ENCODE data around the gene DPYSL4.

The DPYSL4 gene

DNA sequence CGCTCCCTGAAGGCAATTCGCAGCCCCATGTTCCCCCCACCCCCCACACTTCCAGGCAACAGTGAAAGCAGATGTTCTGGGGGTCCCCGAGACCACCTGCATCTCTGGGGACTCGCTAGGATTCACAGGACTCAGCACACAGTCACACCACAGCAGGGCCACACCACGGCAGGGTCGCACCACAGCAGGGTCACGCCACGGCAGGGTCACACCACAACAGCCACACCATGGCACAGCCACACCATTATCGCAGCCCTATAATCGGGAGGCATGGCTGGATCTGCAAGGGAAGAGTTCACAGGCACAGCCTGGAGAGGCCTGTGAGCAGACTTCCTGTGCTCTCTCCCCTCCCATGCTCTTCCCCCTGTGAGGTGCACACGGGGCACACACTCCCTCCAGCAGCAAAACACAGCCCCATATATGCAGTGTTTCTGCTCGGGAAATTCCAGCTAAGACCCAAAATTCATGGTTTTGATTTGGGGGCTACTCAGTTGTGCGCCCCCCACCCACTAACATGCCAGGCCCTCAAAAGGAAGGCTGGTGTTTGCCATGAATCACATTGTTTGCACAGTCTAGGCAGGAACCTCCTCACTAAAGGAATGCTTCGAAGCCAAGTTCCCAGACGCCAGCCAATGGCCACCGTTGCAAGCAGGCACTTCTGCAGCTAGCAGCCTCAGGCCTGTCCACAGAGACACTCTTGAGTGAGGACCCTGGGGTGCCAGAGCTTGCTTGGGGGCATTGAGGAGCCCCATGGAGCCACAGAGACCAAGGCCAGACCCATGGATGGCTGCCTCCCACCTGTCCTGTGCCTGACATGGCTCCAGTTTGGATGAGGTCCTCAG, 7.0 kb upstream of the DPYSL4 start:
- no peak for DNase-seq

DNA sequence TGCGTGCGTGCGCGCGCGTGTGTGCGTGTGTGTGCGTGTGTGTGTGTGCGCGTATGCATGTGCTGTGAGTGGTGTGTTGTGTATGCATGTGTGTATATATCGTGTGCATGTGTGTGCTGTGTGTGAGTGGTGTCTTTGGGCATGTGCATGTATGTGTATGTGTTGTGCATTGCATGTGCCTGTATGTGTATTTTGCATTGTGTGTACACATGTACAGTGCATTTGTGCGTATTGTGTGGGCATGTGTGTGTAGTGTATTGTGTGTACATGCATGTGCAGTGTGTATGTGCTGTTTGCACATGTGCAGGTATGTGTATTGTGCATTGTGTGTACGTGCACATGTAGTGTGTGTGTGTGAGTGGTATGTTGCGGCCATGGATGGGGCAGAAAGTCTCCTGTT, 6.0 kb upstream of the DPYSL4 start:
- no peak for DNase-seq

DNA sequence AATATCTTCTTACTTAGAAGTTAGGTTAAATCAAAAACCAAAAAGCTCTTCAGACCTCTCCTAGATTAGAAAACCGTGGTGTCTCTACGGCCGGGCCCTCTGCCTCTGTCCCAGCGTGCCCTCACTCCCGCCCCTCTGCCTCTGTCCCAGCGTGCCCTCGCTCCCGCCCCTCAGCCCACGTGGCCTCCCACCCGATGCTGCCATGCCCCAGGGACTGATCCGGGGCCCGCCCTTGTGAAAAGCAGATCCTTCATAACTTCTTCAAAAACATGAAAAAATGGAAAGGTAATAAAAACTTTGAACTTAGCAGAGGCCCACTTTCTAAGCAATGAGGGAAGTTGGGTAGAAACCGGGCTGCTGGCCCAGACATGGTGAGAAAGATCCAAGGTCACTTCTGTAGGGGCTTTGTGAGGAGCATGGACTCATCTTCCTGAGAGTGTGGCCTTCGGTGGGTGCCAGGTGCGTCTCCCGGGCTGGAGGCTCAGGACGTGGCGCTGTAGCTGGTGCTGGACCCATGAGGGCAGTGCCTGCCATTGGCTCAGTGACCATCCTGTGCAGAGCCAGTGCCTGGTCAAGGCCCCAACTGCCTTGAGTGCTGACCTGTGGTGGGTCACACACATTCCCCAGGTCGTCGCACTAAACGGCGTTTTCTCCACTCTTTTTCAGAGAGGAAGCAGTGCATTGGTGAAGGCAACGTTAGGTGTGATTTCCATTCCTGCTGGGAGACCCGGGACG, 4.9 kb upstream of the DPYSL4 start:
- DNase-seq: no peak

DNA sequence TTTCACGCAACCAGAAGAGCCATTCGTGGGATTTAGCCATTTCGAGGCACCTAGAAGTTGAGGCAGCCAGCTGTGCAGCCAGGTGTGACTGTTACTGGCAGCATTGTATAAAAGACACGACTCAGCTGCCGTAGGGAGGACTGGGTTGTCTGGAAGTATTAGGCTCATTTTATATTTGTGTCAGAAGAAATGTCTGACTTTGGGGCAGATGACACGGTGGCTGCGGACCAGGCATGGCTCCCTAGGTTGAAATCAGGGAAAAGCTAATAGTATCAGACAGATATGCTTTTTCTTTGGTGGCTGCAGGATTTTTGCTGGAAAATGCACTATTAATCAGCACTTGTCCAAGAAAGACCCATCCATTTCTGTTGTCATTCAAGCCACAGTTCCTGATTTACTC, 4.2 kb upstream of the DPYSL4 start:
- no peak for DNase-seq

DNA sequence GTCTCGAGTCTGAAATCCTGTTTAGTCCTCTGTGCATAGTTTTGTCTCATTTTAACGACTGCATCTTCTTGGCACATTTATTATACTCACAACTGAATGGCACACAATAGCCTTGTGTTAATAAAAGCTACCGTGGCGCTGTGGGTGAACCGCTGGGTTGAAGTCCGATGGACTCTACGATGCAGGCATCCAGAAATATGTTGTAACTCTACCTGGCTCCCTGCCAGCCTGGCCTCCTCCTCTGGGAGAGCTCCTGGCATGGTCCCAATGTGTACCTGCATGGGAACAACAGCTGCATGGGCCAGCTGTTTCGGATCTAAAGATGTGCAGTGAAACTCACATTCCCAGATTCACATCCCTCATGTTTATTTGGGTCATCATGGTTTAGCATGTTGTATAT, 3.7 kb upstream of the DPYSL4 start:
- DNase-seq: no peak

DNA sequence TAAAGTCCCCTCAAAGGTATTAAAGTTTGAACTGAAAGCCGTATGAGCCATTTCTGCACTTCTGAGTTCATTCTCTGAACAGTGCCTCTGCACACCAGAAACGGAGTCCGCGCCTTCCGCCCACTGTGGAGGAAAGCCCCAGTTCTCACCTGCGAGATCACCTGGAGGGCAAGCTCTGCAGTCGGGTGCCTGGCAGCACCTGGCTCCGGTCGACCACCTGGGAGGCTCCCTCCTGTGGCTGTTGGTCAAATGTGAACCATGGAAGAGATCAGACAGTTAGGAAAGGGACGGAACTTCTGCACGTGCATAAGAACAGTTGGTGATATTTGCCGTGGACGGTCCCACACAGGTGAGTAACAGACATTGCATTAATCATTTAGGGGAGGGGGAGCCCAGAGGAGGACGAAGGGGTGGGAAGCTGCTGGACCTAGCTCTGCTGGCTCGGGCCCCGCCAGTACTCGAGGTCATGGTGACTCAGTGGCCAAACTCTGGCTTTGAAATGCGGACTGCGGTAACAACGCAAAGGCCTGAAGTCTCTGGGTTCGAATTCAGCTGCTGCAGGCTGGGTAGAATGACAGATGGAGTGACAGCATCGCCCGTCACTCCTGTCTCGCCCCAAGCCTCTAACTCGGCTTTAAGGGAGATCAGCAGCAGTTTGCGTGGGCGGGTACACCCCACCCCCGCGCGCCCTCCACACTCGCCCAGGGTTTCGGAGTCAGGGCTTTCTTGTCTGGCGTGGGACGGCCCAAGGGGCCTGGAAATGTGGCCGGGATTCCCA, 1.7 kb upstream of the DPYSL4 start:
- no peak for DNase-seq

DNA sequence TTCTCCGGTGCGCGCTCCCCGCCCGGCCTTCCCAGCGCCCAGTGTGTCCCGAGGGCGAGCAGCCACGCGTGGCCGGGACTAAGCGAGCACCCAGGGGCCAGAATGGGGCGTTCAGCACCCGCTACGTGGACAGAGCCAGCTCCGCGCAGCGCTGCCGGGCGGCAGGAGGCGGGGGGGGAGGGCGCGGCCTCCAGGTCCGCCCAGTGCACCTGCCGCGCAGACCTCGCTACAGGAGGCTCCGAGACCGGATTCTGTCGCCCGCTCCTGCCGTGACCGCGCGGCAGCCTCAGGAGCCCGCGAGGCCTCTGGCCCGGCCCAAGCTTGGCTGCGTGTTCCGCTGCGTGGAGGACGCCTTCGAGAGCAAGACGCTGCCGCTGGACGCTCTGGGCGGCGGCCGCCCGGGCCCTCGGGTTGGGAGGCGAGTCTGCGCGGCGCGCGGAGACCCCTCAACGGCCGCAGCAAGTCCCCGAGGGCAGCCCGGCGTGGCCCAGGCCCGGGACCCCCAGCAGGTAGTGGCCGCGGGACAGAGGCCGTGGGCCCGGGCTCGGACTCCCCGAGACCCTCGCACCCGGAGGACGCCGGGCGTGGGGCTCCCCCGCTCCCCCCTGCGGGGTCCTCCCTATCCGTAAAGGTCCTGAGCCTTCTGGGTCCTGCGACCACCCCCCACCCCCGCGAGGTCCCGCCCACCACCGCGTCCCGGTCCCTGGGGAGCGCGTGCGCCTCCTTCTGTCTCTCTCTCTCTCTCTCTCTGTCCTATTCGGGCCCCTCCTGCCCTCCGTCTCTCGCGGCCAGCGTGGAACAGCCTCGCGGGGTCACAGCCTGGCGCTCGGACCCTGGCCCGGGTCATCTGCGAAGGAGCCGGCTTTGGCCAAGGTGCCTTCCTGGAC, 904 bp upstream of the DPYSL4 start:
- peak; percentile 27 for DNase-seq

DNA sequence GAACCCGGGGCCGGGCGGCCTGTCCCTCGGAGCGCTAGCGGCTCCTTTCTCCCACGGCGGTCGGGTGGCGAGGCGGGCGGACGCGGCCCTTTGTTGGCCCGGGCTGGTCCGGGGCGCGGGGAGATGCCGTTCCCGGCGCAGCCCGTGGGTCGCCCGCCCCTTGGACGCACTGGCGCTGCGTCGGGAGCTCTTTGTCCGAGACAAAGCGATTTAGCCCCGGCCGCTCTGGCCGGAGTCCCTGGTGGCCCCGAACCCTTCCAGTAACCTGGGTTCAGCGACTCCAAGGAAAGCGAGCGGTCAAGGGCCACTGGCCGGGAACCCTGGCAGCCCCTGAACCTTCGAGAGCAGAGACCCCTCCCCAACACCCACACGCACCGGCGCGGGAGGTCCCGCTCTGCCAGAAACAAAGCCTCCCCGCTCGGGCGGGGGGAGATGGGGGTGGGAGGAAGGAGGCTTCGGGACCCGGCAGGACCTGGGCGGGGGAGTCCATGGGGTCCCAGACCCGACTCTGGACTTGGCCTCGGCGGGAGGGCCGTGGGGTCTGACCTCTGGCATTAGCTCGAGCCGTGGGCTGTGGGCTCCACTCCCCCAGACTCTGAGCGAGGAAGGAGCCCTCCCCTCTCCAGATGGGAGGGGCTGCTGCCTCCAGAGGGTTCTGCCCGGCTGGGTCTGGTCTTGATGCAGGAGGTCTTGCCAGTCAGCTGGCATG, 836 bp downstream of the DPYSL4 start:
- DNase-seq: peak; percentile 17

DNA sequence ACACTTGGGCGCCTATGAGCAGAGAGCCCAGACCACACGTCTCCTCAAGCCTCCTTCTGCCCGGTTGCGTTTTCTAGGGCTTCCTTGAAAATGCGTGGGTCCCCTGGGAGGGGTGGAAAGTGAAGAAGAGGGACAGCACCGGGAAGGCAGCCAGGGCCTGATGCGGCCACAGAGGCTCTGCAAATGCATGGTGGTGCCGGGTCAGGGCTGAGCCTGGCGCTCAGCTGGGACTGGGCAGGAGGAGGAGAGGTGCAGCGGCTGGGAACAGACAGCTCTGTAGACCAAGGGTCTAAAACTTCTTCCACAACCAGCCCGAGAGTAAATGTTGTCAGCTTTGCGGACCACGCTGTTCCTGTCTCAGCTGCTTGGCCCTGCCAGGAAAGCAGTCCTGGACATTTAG, 1.6 kb downstream of the DPYSL4 start:
- no peak for DNase-seq

DNA sequence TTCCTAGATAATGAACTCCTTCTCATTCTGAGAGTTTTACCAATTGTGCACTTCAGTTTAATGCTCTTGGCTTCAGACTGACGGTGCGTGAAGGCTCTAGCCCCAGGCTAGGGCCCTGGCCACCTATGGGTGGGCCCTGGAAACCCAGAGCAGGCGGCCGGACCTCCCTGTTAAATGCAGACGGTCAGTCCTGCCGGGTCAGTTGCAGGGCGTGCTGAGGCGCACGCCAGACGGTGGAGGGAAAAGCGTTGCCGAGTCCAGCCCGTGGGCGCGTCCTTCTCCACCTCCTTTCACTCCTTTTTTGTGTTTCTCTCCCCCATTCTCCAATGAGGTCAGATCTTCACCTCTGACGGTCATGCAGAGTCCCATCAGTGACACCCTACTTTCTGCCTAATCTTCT, 2.3 kb downstream of the DPYSL4 start:
- no peak for DNase-seq

DNA sequence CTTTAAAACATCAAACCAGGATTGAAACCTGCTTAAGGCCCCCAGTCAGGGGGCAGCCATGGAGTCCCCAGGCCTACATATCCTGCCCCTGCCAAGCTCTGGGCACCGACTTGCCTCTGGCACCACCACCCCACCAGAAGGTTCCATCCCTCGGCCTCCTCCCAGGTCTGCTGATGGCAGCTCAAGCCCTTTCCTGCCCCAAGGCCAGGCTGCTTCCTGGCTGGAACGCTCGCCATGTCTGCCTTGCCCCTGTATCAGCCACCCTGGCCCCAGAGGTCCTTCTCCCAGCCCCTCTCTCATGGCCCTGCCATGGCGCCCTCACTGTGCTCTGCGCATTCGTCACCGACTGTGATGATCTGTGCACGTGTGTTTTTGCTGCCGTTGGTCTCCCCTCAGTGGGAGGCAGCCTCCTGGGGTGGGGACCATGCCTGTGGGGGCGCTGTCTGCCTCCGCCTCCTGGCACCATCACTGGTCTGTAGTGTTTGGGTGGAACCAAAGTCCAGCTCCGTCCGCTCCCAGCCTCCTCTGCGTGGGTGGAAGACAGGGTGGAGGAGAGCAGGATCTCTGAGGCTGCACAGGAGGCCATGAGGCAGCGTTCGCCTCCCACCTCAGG, 3.2 kb downstream of the DPYSL4 start:
- no peak for DNase-seq

DNA sequence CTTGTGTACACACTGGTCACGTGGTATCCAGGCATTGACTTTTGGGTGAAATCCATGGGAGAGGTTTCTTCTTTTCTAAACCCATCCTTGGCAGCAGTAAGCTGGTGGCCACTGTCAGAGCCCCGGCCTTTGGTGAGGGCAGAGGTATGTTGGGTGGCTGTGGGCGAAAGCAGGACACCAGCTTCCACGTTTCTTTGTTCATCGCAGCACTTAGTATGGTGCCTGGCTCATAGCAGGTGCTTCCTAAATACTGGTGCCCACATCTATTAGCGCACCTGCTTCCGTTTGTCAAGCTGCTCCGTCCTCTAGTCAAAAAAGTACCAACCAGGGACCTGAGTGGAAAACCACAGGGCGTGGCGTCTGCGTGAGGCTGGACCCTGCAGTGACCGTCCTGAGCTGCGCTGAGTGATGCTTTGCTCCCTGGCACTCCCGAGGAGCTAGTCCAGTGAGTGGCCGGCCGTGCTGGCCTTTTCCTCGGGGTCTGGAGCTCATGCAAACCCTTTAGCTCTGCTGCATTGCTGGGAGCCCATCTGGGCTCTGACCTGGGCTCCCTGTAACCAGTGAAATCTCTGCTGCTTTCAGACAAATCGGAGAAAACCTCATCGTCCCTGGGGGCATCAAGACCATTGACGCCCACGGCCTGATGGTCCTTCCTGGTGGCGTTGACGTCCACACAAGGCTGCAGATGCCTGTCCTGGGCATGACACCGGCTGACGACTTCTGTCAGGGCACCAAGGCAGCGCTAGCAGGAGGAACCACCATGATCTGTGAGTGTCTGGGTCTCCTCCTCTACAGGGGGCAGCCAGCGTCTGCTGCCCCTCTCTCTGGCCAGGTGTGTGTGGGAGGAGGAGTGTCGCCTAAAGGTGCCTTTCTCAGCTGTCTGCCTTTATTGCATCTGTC, 5.6 kb downstream of the DPYSL4 start:
- no peak for DNase-seq

DNA sequence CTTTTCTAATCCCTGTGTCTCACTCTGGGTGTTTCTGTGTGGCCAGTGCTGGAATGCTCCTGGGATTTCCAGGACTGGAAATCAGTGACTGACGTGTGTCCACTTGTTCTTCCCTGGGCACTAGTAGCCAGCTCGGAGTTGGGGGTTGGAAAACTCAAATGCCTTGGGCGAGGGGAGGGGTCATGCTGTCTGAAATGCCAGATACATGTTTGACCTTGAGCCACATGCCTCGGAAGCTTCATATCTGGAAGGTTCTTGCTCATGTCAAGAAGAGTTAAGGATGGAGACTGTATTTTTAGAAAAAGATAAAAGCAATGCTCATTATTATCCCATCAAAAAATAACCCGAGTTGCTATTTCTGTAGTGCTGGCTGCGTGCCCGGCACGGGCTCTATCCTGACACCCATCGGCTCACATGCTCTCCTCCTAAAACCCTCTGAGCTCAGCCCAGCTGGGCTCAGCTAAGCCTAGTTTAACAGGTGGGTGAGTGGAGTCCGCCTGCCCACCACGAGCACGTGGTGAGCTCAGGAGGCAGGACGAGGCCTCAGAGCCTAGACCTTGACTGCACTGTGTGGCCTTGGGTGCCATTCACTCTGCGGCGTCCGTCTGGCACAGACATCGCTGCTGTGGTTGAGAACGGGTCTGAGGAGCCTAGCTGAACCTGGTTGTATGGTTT, 6.4 kb downstream of the DPYSL4 start:
- no peak for DNase-seq

DNA sequence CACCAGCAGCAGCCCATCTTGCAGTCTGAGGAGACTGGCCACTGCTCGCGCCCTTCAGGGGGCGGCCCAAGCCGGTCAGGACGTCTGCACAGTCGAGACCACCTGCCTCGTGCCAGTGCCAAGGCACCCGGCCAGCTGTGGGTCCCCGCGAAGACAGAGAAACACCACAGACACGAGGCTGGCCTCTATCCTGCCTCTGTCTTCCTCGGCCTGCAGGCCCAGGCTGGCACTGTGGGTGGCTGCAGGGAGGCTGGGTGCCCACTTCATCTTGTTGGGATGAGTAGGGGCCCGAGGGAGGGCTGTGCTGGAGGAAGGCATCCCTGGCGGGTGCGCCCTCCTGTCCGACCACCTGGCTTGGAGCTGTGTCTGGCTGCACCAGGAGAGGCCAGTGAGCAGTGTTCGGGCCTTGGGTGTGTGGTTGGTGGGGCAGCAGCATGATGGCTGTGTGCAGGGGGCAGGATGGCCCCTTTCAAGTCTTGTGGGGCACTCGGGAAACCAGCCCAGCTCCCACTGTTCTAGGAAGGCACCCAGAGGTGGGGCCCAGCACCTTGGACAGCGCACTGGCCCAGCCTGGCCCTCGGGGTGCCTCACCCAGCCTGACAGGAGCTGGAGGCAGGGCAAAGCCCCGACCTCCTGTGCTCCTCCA, 7.3 kb downstream of the DPYSL4 start:
- DNase-seq: no peak

DNA sequence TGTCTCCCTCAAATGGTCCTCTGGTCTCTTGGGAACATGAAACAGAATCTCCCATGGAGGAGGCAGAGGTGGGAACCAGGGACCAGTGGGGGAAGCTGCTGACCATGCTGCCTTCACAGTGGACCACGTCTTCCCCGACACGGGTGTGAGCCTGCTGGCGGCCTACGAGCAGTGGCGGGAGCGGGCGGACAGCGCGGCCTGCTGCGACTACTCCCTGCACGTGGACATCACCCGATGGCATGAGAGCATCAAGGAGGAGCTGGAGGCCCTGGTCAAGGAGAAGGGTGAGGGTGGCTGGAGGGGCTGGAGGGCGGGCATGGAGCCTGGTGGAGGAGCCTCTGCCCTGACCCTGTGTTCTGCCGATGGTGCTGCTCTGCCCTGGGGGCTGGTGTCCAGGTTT, 8.0 kb downstream of the DPYSL4 start:
- DNase-seq: no peak

DNA sequence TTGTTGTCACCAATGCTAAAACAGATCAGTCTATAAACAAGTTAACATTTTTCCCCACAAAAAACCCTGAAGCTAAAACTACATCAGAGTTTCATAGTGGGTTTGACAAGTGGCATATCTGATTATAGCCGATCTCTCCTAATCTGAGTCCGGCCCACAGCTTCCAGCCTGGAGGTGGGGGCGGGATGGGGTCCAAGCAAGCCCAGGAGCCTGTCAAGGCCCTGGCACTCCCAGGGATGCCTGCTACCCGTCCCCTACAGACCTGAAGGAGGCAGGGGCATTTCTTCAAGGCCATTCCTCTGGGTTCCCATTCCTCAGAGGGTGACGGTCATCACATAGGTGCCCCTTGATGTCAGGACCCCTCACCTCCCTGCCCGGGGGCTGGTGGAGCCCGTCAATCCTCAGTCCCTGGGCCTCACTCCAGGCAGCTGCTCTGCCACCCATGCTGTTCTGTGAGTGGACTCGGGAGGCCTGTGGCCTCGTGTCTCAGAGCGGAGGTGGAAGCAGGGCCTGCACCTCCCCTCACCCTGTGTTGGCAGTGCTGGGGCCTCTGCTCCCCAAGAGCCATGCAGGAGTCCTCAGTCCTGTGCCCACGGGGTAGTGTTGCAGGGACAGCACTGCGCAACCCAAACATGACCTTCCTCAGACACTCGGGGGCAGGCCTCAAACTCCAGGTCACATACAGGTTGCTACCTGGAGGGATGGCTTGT, 8.8 kb downstream of the DPYSL4 start:
- no peak for DNase-seq

DNA sequence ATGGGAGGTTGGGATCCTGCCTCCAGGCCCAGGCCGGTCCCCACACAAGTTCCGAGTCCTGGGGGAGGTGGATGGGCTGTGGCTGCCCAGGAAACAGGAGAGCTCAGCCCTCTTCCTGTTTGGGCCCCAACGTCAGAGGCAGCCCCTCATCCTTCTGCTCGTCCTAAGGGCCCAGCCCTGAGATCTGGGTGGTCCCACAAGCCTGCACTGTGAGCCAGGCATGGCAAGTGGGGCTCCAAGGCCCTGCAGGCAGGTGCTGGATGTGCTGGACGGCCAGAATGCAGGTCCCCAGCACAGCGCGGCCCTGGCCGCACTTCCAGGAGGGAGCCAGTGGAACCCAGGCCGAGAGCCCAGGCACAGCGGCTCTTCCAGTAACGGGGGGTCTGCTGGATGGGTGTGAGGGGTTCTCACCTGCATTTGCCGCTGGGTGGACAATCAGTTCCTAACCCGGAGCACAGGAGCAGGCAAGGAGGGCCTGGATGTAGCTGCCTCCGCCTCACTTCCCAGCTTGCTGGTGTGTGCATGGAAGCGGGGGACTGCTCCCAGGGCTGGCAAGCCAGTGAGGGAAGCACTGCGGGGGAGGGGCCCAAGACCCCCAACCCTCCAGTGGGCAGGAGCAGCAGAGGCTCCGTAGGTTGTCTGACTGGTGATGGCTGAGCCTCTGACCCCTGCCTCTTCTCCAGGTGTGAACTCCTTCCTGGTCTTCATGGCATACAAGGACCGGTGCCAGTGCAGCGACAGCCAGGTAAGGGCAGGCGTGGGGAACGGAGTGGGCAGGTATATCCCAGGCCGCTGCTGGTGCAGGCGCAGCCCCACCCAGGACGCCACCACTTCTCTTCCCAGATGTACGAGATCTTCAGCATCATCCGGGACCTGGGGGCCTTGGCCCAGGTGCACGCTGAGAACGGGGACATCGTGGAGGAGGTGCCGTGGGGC, 9.7 kb downstream of the DPYSL4 start:
- DNase-seq: no peak

All from suppressor macrophage treated with lipopolysaccharide for 4 hours (primary cell).